BLaER1 treated with 17β-estradiol and CSF1 and Interleukin-3, amounts not matched to agents 10 nM and 100 nM (cell line): ENCODE data around the gene ENOX1.

ENCODE experiments used
- H3K27ac ChIP-seq, 11 experiments: shearing (Covaris generic); formaldehyde crosslinking; 2 replicates each; pipeline ENCODE4 v1.8.1; 2022
- H3K27me3 ChIP-seq, 11 experiments: shearing (Covaris generic); formaldehyde crosslinking; 2 replicates each; pipeline ENCODE4 v1.8.1; 2022
- H3K36me3 ChIP-seq, 11 experiments: shearing (Covaris generic); formaldehyde crosslinking; 2 replicates each; pipeline ENCODE4 v1.8.1; 2022
- H3K4me1 ChIP-seq, 10 experiments: shearing (Covaris generic); formaldehyde crosslinking; 2 replicates each; pipeline ENCODE4 v1.8.1; 2022
- H3K4me2 ChIP-seq, 11 experiments: shearing (Covaris generic); formaldehyde crosslinking; 2 replicates each; pipeline ENCODE4 v1.8.1; 2022
- H3K4me3 ChIP-seq, 10 experiments: shearing (Covaris generic); formaldehyde crosslinking; 2 replicates each; pipeline ENCODE4 v1.8.1; 2022
- H3K9ac ChIP-seq, 11 experiments: shearing (Covaris generic); formaldehyde crosslinking; 2 replicates each; pipeline ENCODE4 v1.8.1; 2022
- H3K9me3 ChIP-seq, 11 experiments: shearing (Covaris generic); formaldehyde crosslinking; replicated peaks in 1 of 11; 2 replicates each; pipeline ENCODE4 v1.8.1; 2022
- H4K20me1 ChIP-seq, 11 experiments: shearing (Covaris generic); formaldehyde crosslinking; 2 replicates each; pipeline ENCODE4 v1.8.1; 2022
- Cebpa-rat ChIP-seq, 11 experiments: shearing (Covaris generic); IDR thresholded peaks; 2 replicates each; pipeline ENCODE4 v1.8.1; 2022

ENOX1 gene

GRCh38 chr13:43805681-43806128 is 18.9 kb upstream of the ENOX1 start:
- Histone ChIP-seq H3K4me3 (no peak overlapping the region), H3K36me3 (no peaks in the 10 kb centered on the region), H3K27ac (no peak overlapping the region), H3K4me1 (peaks cover 0 to 23% (median 3%) of the 10 kb centered on the region in 10 experiments; a peak in 9 of 20 replicates), H3K9ac (no peak overlapping the region), H3K27me3 (no peaks in the 10 kb centered on the region), H4K20me1 (no peaks in the 10 kb centered on the region), H3K4me2 (no peak overlapping the region), H3K9me3 (no peaks in the 10 kb centered on the region)
- TF ChIP-seq Cebpa-rat (IDR thresholded peaks at IDR 0.05), result no peak

GRCh38 chr13:43805071-43805468 is 18.3 kb upstream of the ENOX1 start:
- no peaks in the 10 kb centered on the region for H3K9me3 ChIP-seq
- H3K9ac ChIP-seq, result peak overlapping the region in 2 of 11 experiments; percentile 24 to 41; a peak in 1 of 22 replicates
- H4K20me1 ChIP-seq, result no peaks in the 10 kb centered on the region
- H3K4me2 ChIP-seq, result peak overlapping the region in 5 of 11 experiments; percentile 4 to 73 (median 58); a peak in 7 of 22 replicates
- H3K4me3 ChIP-seq, result no peak overlapping the region
- peak overlapping the region in 2 of 11 experiments; percentile 38 to 45; a peak in 3 of 22 replicates for H3K27ac ChIP-seq
- H3K27me3 ChIP-seq, result no peaks in the 10 kb centered on the region
- H3K36me3 ChIP-seq, result no peaks in the 10 kb centered on the region
- peaks cover 0 to 23% (median 3%) of the 10 kb centered on the region in 10 experiments; a peak in 9 of 20 replicates for H3K4me1 ChIP-seq
- no peak for TF ChIP-seq Cebpa-rat (IDR thresholded peaks at IDR 0.05)

- Histone ChIP-seq H3K9me3 (no peaks in the 10 kb centered on the region), H3K36me3 (no peaks in the 10 kb centered on the region), H3K4me3 (no peak overlapping the region), H3K4me1 (peaks cover 0 to 22% (median 3%) of the 10 kb centered on the region in 10 experiments; a peak in 9 of 20 replicates), H3K4me2 (peak overlapping the region in 5 of 11 experiments; percentile 4 to 73 (median 58); a peak in 7 of 22 replicates), H3K9ac (peak overlapping the region in 3 of 11 experiments; percentile 24 to 55 (median 41); a peak in 1 of 22 replicates), H3K27me3 (no peaks in the 10 kb centered on the region), H3K27ac (peak overlapping the region in 2 of 11 experiments; percentile 38 to 45; a peak in 3 of 22 replicates), H4K20me1 (no peaks in the 10 kb centered on the region)
- no peak for TF ChIP-seq Cebpa-rat (IDR thresholded peaks at IDR 0.05)
Observed at GRCh38 chr13:43804461-43805070, 17.8 kb upstream of the ENOX1 start.

GRCh38 chr13:43802511-43802910 is 15.7 kb upstream of the ENOX1 start:
- H3K27ac ChIP-seq, result no peak overlapping the region
- no peaks in the 10 kb centered on the region for H3K36me3 ChIP-seq
- TF ChIP-seq Cebpa-rat (IDR thresholded peaks at IDR 0.05), result no peak
- no peaks in the 10 kb centered on the region for H4K20me1 ChIP-seq
- H3K9me3 ChIP-seq, result no peaks in the 10 kb centered on the region
- no peak overlapping the region for H3K4me3 ChIP-seq
- no peak overlapping the region for H3K4me2 ChIP-seq
- no peaks in the 10 kb centered on the region for H3K27me3 ChIP-seq
- no peak overlapping the region for H3K9ac ChIP-seq
- H3K4me1 ChIP-seq, result peaks cover 0 to 15% (median 3%) of the 10 kb centered on the region in 10 experiments; a peak in 9 of 20 replicates

- Histone ChIP-seq H3K9ac (no peak overlapping the region), H3K27ac (no peak overlapping the region), H3K4me2 (no peak overlapping the region), H4K20me1 (no peaks in the 10 kb centered on the region), H3K27me3 (no peaks in the 10 kb centered on the region), H3K36me3 (no peaks in the 10 kb centered on the region), H3K9me3 (no peaks in the 10 kb centered on the region), H3K4me3 (no peak overlapping the region), H3K4me1 (peaks cover 0 to 15% (median 3%) of the 10 kb centered on the region in 10 experiments; a peak in 9 of 20 replicates)
- TF ChIP-seq Cebpa-rat (IDR thresholded peaks at IDR 0.05), result no peak
Observed at GRCh38 chr13:43800828-43801227, 14.1 kb upstream of the ENOX1 start.

- no peak overlapping the region for H3K9ac ChIP-seq
- H3K9me3 ChIP-seq, result no peaks in the 10 kb centered on the region
- peaks cover 0 to 4% (median 0%) of the 10 kb centered on the region in 10 experiments; a peak in 2 of 20 replicates for H3K4me1 ChIP-seq
- no peak overlapping the region for H3K4me3 ChIP-seq
- H3K4me2 ChIP-seq, result no peak overlapping the region
- no peaks in the 10 kb centered on the region for H3K36me3 ChIP-seq
- TF ChIP-seq Cebpa-rat (IDR thresholded peaks at IDR 0.05), result no peak
- H3K27me3 ChIP-seq, result no peaks in the 10 kb centered on the region
- H4K20me1 ChIP-seq, result no peaks in the 10 kb centered on the region
- H3K27ac ChIP-seq, result no peak overlapping the region
Observed at GRCh38 chr13:43799191-43799590, 12.4 kb upstream of the ENOX1 start.

- no peak for TF ChIP-seq Cebpa-rat (IDR thresholded peaks at IDR 0.05)
- no peak overlapping the region for H3K27ac ChIP-seq
- H3K27me3 ChIP-seq, result no peaks in the 10 kb centered on the region
- H4K20me1 ChIP-seq, result no peaks in the 10 kb centered on the region
- H3K9me3 ChIP-seq, result no peaks in the 10 kb centered on the region
- no peak overlapping the region for H3K9ac ChIP-seq
- no peak overlapping the region for H3K4me3 ChIP-seq
- no peaks in the 10 kb centered on the region for H3K36me3 ChIP-seq
- H3K4me2 ChIP-seq, result no peak overlapping the region
- peaks cover 2 to 5% (median 3%) of the 10 kb centered on the region in 10 experiments; a peak in 18 of 20 replicates for H3K4me1 ChIP-seq
Observed at GRCh38 chr13:43797869-43798268, 11.1 kb upstream of the ENOX1 start.

GRCh38 chr13:43797159-43797558 is 10.4 kb upstream of the ENOX1 start:
- TF ChIP-seq Cebpa-rat (IDR thresholded peaks at IDR 0.05), result no peak

GRCh38 chr13:43794416-43794815 is 7.6 kb upstream of the ENOX1 start:
- no peak overlapping the region for H3K4me3 ChIP-seq
- H3K9ac ChIP-seq, result no peak overlapping the region

More at GRCh38 chr13:43797159-43797558, 10.4 kb upstream of the ENOX1 start:
- Histone ChIP-seq H3K27ac (no peak overlapping the region), H3K9ac (no peak overlapping the region), H3K9me3 (no peaks in the 10 kb centered on the region), H3K4me1 (peaks cover 9 to 12% (median 11%) of the 10 kb centered on the region in 10 experiments; a peak in 18 of 20 replicates), H3K36me3 (no peaks in the 10 kb centered on the region), H3K27me3 (no peaks in the 10 kb centered on the region), H4K20me1 (no peaks in the 10 kb centered on the region), H3K4me3 (no peak overlapping the region), H3K4me2 (no peak overlapping the region)

More at GRCh38 chr13:43794416-43794815, 7.6 kb upstream of the ENOX1 start:
- no peaks in the 10 kb centered on the region for H3K36me3 ChIP-seq
- H3K27ac ChIP-seq, result no peak overlapping the region
- no peaks in the 10 kb centered on the region for H4K20me1 ChIP-seq
- H3K9me3 ChIP-seq, result no peaks in the 10 kb centered on the region
- no peaks in the 10 kb centered on the region; a peak in 1 of 22 replicates for H3K27me3 ChIP-seq
- peaks cover 9 to 13% (median 12%) of the 10 kb centered on the region in 10 experiments; a peak in 18 of 20 replicates for H3K4me1 ChIP-seq
- no peak overlapping the region for H3K4me2 ChIP-seq
- TF ChIP-seq Cebpa-rat (IDR thresholded peaks at IDR 0.05), result no peak
